GM12878 (cell line): ENCODE data around the gene YY1. TPM values are rescaled to one million over a fixed set of nuclear protein-coding genes. Genes with fewer than 3 reads are reported as not detected.

Source experiments
- ATAC-seq: fragments of 200-7000 bp; cut with Tn5 transposase; 3 replicates; pipeline ENCODE4 v1.9.1; 2020; ENCODE audit warnings: mild to moderate bottlenecking, moderate library complexity
- BruUV-seq: library from RNA; stranded (reverse); fragments of 400-500 nt; replicated peaks from 2 replicates; lab custom pipeline; 2021; lab: Mats Ljungman, UMichigan
- CTCF ChIA-PET: fragments of 300-600 bp; sonication (Branson Sonifier 250); formaldehyde crosslinking; extraction: SDS; loops from one replicate; lab custom pipeline; 2021; ENCODE audit warnings: inconsistent platforms; lab: Yijun Ruan, JAX
- POLR2A ChIA-PET: fragments of 350-600 bp; formaldehyde crosslinking; extraction: SDS; loops from one replicate; lab custom pipeline; 2021; ENCODE audit warnings: inconsistent platforms; lab: Charles Lee
- RAD21 ChIA-PET: fragments of 300-600 bp; sonication (Branson Sonifier 250); formaldehyde crosslinking; loops from one replicate; lab custom pipeline; 2023; ENCODE audit warnings: antibody characterized with exemption; ENCODE audit not compliant: unreplicated experiment; lab: Charles Lee
- SMC1A ChIA-PET: fragments of 300-600 bp; sonication (Branson Sonifier 250); formaldehyde crosslinking; loops from one replicate; lab custom pipeline; 2023; ENCODE audit not compliant: unreplicated experiment, uncharacterized antibody; lab: Charles Lee
- DNase-seq: peaks from one replicate; pipeline ENCODE4 v3.0.0-alpha.2; 2011; ENCODE audit warnings: low read depth, low spot score
- FAIRE-seq: peaks from 3 replicates; lab custom pipeline; 2011; peaks lifted over from hg19 to GRCh38; lab: Jason Lieb, UNC
- H2AFZ ChIP-seq: 2 replicates; pipeline ENCODE4 v1.6.0; 2011; ENCODE audit warnings: low read depth, low read length, control low read depth; ENCODE audit not compliant: control insufficient read depth
- H3K27ac ChIP-seq: 2 replicates; pipeline ENCODE4 v1.5.1; 2011; ENCODE audit warnings: control low read depth; ENCODE audit not compliant: control insufficient read depth, insufficient read depth
- H3K27me3 ChIP-seq, 2 experiments: replicated peaks in 1 of 2; 2 replicates each; pipeline versions ENCODE4 v1.6.0 to v1.6.1; 2011; ENCODE audit warnings: low read length in 1 of 2; ENCODE audit not compliant: control insufficient read depth in 2 of 2, insufficient read depth in 2 of 2
- H3K36me3 ChIP-seq, 2 experiments: 2 replicates each; pipeline ENCODE4 v1.5.1; 2011; ENCODE audit warnings: low read length in 1 of 2; ENCODE audit not compliant: control insufficient read depth in 2 of 2, insufficient read depth in 2 of 2
- H3K4me1 ChIP-seq: 2 replicates; pipeline ENCODE4 v1.6.1; 2011; ENCODE audit warnings: mild to moderate bottlenecking, low read length, moderate library complexity, mixed read lengths; ENCODE audit not compliant: control insufficient read depth, insufficient read depth
- H3K4me2 ChIP-seq: 2 replicates; pipeline ENCODE4 v1.6.0; 2011; ENCODE audit warnings: control low read depth; ENCODE audit not compliant: control insufficient read depth, insufficient read depth
- H3K4me3 ChIP-seq: fragments of 200-600 bp; sonication (generic); 2 replicates; pipeline ENCODE4 v1.5.1; 2016
- H3K79me2 ChIP-seq: 2 replicates; pipeline ENCODE4 v1.6.0; 2011; ENCODE audit warnings: low read length; ENCODE audit not compliant: control insufficient read depth, insufficient read depth
- H3K9ac ChIP-seq: 2 replicates; pipeline ENCODE4 v1.8.0; 2011; ENCODE audit warnings: low read length, control low read depth, mixed read lengths; ENCODE audit not compliant: control insufficient read depth, insufficient read depth
- H3K9me3 ChIP-seq: replicated peaks from 3 replicates; pipeline ENCODE4 v1.5.1; 2011; ENCODE audit warnings: mild to moderate bottlenecking, low read length; ENCODE audit not compliant: control insufficient read depth, insufficient read depth
- H4K20me1 ChIP-seq: 2 replicates; pipeline ENCODE4 v1.6.0; 2011; ENCODE audit not compliant: control insufficient read depth, insufficient read depth
- CTCF ChIP-seq, 3 experiments: IDR thresholded peaks in 2 of 3; conservative IDR thresholded peaks in 1 of 3; 2 replicates each; pipeline ENCODE4 v1.5.1; 2011; ENCODE audit warnings: low read depth in 3 of 3, low read length in 3 of 3, mild to moderate bottlenecking in 3 of 3, control low read depth in 2 of 3, moderate library complexity in 2 of 3, inconsistent platforms in 1 of 3, mixed read lengths in 1 of 3; ENCODE audit not compliant: control insufficient read depth in 2 of 3, insufficient read depth in 1 of 3; ENCODE audit errors: extremely low read depth in 1 of 3
- IRF3 ChIP-seq: fragments of 450-650 bp; IDR thresholded peaks from 2 replicates; pipeline ENCODE4 v1.6.1; 2014; ENCODE audit warnings: mild to moderate bottlenecking
- NFIC ChIP-seq: IDR thresholded peaks from 2 replicates; pipeline ENCODE4 v1.6.1; 2012; ENCODE audit warnings: low read depth, mild to moderate bottlenecking, inconsistent platforms, low read length, moderate library complexity
- NR2F1 ChIP-seq: fragments of 450-650 bp; conservative IDR thresholded peaks from 2 replicates; pipeline ENCODE4 v1.6.1; 2017; ENCODE audit warnings: mild to moderate bottlenecking
- RAD21 ChIP-seq: IDR thresholded peaks from 2 replicates; pipeline ENCODE4 v1.6.1; 2011; ENCODE audit warnings: mild to moderate bottlenecking, low read depth, low read length, moderate library complexity; ENCODE audit not compliant: insufficient read depth
- SP1 ChIP-seq: IDR thresholded peaks from one replicate; pipeline ENCODE4 v1.6.1; 2011; ENCODE audit warnings: low read depth, low read length
- STAT3 ChIP-seq: IDR thresholded peaks from 2 replicates; pipeline ENCODE4 v1.6.1; 2011; ENCODE audit warnings: low read depth, low read length, improper control_type of control experiment
- TCF3 ChIP-seq: IDR thresholded peaks from 2 replicates; pipeline ENCODE4 v1.6.1; 2012; ENCODE audit warnings: low read depth, mild to moderate bottlenecking, low read length, borderline replicate concordance; ENCODE audit not compliant: insufficient read depth
- ZBTB33 ChIP-seq: fragments of 450-650 bp; IDR thresholded peaks from 2 replicates; pipeline ENCODE4 v1.6.1; 2017; ENCODE audit warnings: mild to moderate bottlenecking
- ZBTB40 ChIP-seq: fragments of 450-650 bp; IDR thresholded peaks from 2 replicates; pipeline ENCODE4 v1.6.1; 2016; ENCODE audit warnings: mild to moderate bottlenecking, moderate library complexity, borderline replicate concordance
- ZNF274 ChIP-seq: IDR thresholded peaks from one replicate; pipeline ENCODE4 v1.8.0; 2011; ENCODE audit not compliant: insufficient read length, insufficient read depth
- ZSCAN29 ChIP-seq: fragments of 450-650 bp; IDR thresholded peaks from 2 replicates; pipeline ENCODE4 v1.6.1; 2017; ENCODE audit warnings: mild to moderate bottlenecking, moderate library complexity
- WGBS: methylation state at CpG from one replicate; pipeline ENCODE4 v1.1.6; 2016; ENCODE audit warnings: low lambda C conversion rate; ENCODE audit not compliant: insufficient replicate concordance, insufficient coverage; ENCODE audit errors: missing lambda C conversion rate; 5-methylcytosine and 5-hydroxymethylcytosine counted together
- in situ Hi-C: fragments of 300-500 bp; cut with MboI; formaldehyde crosslinking; loops from 9 replicates; pipeline ENCODE4 v1.14.3; 2018; ENCODE audit warnings: mixed read lengths
- intact Hi-C: fragments of 100-400 bp; cut with micrococcal nuclease; formaldehyde crosslinking; loops from one replicate; pipeline ENCODE4 v1.14.2; 2022; ENCODE audit not compliant: unreplicated experiment
- polyA plus RNA-seq, 11 experiments: library from polyadenylated mRNA; depleted of rRNA in 4 of 11; unstranded in 6 of 11; stranded (reverse) in 5 of 11; fragments of >200 nt; fragmentation: Nextera tagmentation in 4 of 11; fragmentation: Illumina TruSeq in 1 of 11; extraction: Ambion mirVana in 4 of 11; extraction: Trizol in 1 of 11; gene quantifications; 1 replicate in 1 of 11; 2 replicates in 10 of 11; pipeline versions ENCODE4 v1.2.1 to v1.2.3, GENCODE V29; 2011 to 2016; ENCODE audit warnings: inconsistent platforms in 2 of 11, missing spikeins in 2 of 11, low read depth in 1 of 11
- total RNA-seq, 4 experiments: library from RNA; depleted of rRNA in 3 of 4; stranded (reverse); fragments of >200 nt in 3 of 4; fragmentation: Illumina TruSeq in 1 of 4; extraction: Trizol in 1 of 4; gene quantifications; 2 replicates each; pipeline versions ENCODE4 v1.2.1 to v1.2.3, GENCODE V29; 2013 to 2021

YY1 gene
- total and polyA plus RNA-seq, 10 of the 15 experiments (the other 5 are each of a cell fraction or from before 2014, with no cell fraction given), result 23.7 to 74.0 (median 39.9) TPM

GRCh38 chr14:100243020-100243419 lies 4.1 kb downstream of the YY1 start (continued):
- TF ChIP-seq IRF3, result no peak
- TF ChIP-seq NFIC, result no peak
- TF ChIP-seq ZSCAN29, result no peak
- TF ChIP-seq, all 136 proteins: peak for 0

GRCh38 chr14:100246809-100247428 lies 8.0 kb downstream of the YY1 start:
- H3K4me1 ChIP-seq, result peaks cover 3% of the 10 kb centered on the region
- ChIA-PET POLR2A (interaction anchor here (0.6 to 1.1 kb wide), 4 partner anchors 26 to 54 kb away, joined by 4 to 7 read pairs (median 6); no protein-coding TSS in a partner anchor), SMC1A (interaction anchor here (0.7 to 1.3 kb wide), 6 partner anchors 10 to 175 kb away, joined by 3 to 6 read pairs (median 4); no protein-coding TSS in a partner anchor)

More at GRCh38 chr14:100246809-100247428, 8.0 kb downstream of the YY1 start:
- Histone ChIP-seq H3K79me2 (peaks cover 86% of the 10 kb centered on the region), H3K9me3 (no peaks in the 10 kb centered on the region), H2AFZ (no peak overlapping the region), H3K9ac (no peak overlapping the region), H3K36me3 (peaks cover 0 to 2% of the 10 kb centered on the region in 2 experiments; a peak in 2 of 4 replicates)
- ChIA-PET RAD21 (interaction anchor here (0.7 to 1.2 kb wide), 4 partner anchors 18 to 53 kb away, joined by 3 to 4 read pairs (median 3); no protein-coding TSS in a partner anchor), CTCF (interaction anchor here (0.5 to 2.4 kb wide), 14 partner anchors 10 to 190 kb away, joined by 3 to 13 read pairs (median 4); no protein-coding TSS in a partner anchor)
- FAIRE-seq, result no peak
- in situ Hi-C loops, result no loop called here
- intact Hi-C loops, result no loop called here
- no peak for DNase-seq
- TF ChIP-seq TCF3 (no peak), NR2F1 (0 out of 2 replicates have a peak, but pooled peaks have one; percentile 14), ZBTB40 (no peak), RAD21 (peak; percentile 47; the same call in 1 of the 2 replicates), SP1 (no peak), ZBTB33 (no peak), CTCF (IDR thresholded peaks at IDR 0.05 in 2 of 3, conservative IDR thresholded peaks at IDR 0.05 in 1 of 3; ENCODE audit: control insufficient read depth in 2 of 3, extremely low read depth in 1 of 3, insufficient read depth in 1 of 3, low read depth in 3 of 3, low read length in 3 of 3) (peak; percentile 48 to 58 (median 55)), ZNF274 (no peak), STAT3 (no peak)
- TF ChIP-seq, all 136 proteins: peak for 3
- ATAC-seq, result peak; percentile 43
- BruUV-seq, result no TSS peak
- no peaks in the 10 kb centered on the region for H3K27me3 ChIP-seq
- 14% methylated on average over 2 of the region's 3 CpGs for WGBS
- H3K27ac ChIP-seq, result no peak overlapping the region
- peak overlapping the region; percentile 17 for H3K4me2 ChIP-seq
- no peak overlapping the region for H3K4me3 ChIP-seq
- peaks cover 16% of the 10 kb centered on the region for H4K20me1 ChIP-seq
